SJSA1 (cell line): ENCODE measurements around the gene TNFSF13B. TPM values are rescaled to one million over a fixed set of nuclear protein-coding genes. Genes with fewer than 3 reads are reported as not detected.
"Not testable (repeated sequence)": the region's sequence is repeated elsewhere in the genome, so short reads cannot be mapped to it uniquely, and the experiment has no call there.

Experiments used
- DNase-seq, 2 experiments: peaks; one replicate each; pipeline ENCODE4 v3.0.0-alpha.2; 2015 to 2020; ENCODE audit warnings: low spot score in 2 of 2, low read depth in 1 of 2
- H3K27ac ChIP-seq: fragments of 250-450 bp; sonication (Bioruptor Pico); 2 replicates; pipeline ENCODE4 v1.5.1; 2020; ENCODE audit warnings: mild to moderate bottlenecking, moderate library complexity
- H3K27me3 ChIP-seq: fragments of 250-450 bp; sonication (Bioruptor Pico); replicated peaks from 2 replicates; pipeline ENCODE4 v1.5.1; 2020; ENCODE audit warnings: mild to moderate bottlenecking, moderate library complexity
- H3K36me3 ChIP-seq: fragments of 250-450 bp; sonication (Bioruptor Pico); 2 replicates; pipeline ENCODE4 v1.5.1; 2020; ENCODE audit warnings: mild to moderate bottlenecking
- H3K4me1 ChIP-seq: fragments of 250-450 bp; sonication (Bioruptor Pico); replicated peaks from 2 replicates; pipeline ENCODE4 v1.6.1; 2021; ENCODE audit warnings: mild to moderate bottlenecking
- H3K4me3 ChIP-seq: fragments of 250-450 bp; sonication (Bioruptor Pico); 2 replicates; pipeline ENCODE4 v1.5.1; 2020; ENCODE audit warnings: mild to moderate bottlenecking
- H3K9me3 ChIP-seq: fragments of 250-450 bp; sonication (Bioruptor Pico); replicated peaks from 2 replicates; pipeline ENCODE4 v1.5.1; 2020; ENCODE audit warnings: mild to moderate bottlenecking
- total RNA-seq: library from RNA; depleted of rRNA; stranded (reverse); fragments of >200 nt; shearing (Covaris generic); gene quantifications from 2 replicates; pipeline ENCODE4 v1.2.3, GENCODE V29; 2014

Gene TNFSF13B
- total RNA-seq, 1 experiment from 2014 or later = 0.11 TPM

GRCh38 chr13:108305655-108306054 lies 36.1 kb downstream of the TNFSF13B start:
- H3K27me3 ChIP-seq = 0 out of 2 replicates have a peak, but pooled peaks cover 4% of the 10 kb centered on the region
- no peak overlapping the region for H3K27ac ChIP-seq
- H3K4me1 ChIP-seq = no peaks in the 10 kb centered on the region
- no peak overlapping the region for H3K4me3 ChIP-seq
- DNase-seq = no peak
- no peaks in the 10 kb centered on the region for H3K9me3 ChIP-seq
- no peaks in the 10 kb centered on the region for H3K36me3 ChIP-seq

- no peaks in the 10 kb centered on the region for H3K4me1 ChIP-seq
- DNase-seq = no peak
- H3K27ac ChIP-seq = no peak overlapping the region
Measured at GRCh38 chr13:108306860-108307259, 37.3 kb downstream of the TNFSF13B start.

DNA sequence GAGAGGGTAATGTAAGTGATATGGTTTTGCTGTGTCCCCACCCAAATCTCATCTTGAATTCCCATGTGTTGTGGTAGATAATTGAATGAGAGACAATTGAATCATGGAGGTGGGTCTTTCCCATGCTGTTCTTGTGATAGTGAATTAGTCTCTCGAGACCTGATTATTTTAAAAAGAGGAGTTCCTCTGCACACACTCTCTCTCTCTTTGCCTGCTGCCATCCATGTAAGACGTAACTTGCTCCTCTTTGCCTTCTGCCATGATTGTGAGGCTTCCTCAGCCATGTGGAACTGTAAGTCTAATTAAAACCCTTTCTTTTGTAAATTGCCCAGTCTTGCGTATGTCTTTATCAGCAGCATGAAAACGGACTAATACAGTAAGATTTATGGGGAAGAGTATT lies 42.1 kb downstream of the TNFSF13B start:
- not testable (repeated sequence) for H3K36me3 ChIP-seq, DNase-seq, H3K4me3 ChIP-seq, H3K27me3 ChIP-seq, H3K4me1 ChIP-seq, H3K27ac ChIP-seq, H3K9me3 ChIP-seq

More at GRCh38 chr13:108306860-108307259, 37.3 kb downstream of the TNFSF13B start:
- H3K9me3 ChIP-seq = no peaks in the 10 kb centered on the region
- no peak overlapping the region for H3K4me3 ChIP-seq
- H3K36me3 ChIP-seq = no peaks in the 10 kb centered on the region
- peaks cover 4% of the 10 kb centered on the region; the same call in 1 of the 2 replicates for H3K27me3 ChIP-seq

- no peak overlapping the region for H3K27ac ChIP-seq
- no peak for DNase-seq
Measured at GRCh38 chr13:108313382-108313781, 43.9 kb downstream of the TNFSF13B start.

DNA sequence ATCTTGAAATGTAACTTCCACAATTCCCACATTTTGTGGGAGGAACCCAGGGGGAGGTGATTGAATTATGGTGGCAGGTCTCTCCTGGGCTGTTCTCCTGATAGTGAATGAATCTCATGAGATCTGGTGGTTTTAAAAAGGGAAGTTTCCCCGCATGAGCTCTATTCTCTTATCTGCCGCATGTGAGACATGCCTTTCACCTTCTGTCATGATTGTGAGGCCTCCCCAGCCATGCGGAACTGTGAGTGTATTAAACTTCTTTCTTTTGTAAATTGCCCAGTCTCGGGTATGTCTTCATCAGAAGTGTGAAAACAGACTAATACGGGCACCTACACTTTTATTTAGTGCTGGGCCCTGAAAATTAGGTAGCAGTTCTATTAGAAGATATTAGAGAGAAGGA lies 45.8 kb downstream of the TNFSF13B start:
- no peaks in the 10 kb centered on the region for H3K4me1 ChIP-seq
- DNase-seq = no peak
- H3K9me3 ChIP-seq = peaks cover 8% of the 10 kb centered on the region; the same call in 1 of the 2 replicates
- H3K36me3 ChIP-seq = no peaks in the 10 kb centered on the region
- H3K4me3 ChIP-seq = no peak overlapping the region
- peaks cover 6% of the 10 kb centered on the region for H3K27me3 ChIP-seq
- no peak overlapping the region for H3K27ac ChIP-seq

More at GRCh38 chr13:108313382-108313781, 43.9 kb downstream of the TNFSF13B start:
- Histone ChIP-seq H3K9me3 (peaks cover 8% of the 10 kb centered on the region; the same call in 1 of the 2 replicates), H3K4me3 (no peak overlapping the region), H3K27me3 (peaks cover 6% of the 10 kb centered on the region), H3K36me3 (no peaks in the 10 kb centered on the region), H3K4me1 (no peaks in the 10 kb centered on the region)

DNA sequence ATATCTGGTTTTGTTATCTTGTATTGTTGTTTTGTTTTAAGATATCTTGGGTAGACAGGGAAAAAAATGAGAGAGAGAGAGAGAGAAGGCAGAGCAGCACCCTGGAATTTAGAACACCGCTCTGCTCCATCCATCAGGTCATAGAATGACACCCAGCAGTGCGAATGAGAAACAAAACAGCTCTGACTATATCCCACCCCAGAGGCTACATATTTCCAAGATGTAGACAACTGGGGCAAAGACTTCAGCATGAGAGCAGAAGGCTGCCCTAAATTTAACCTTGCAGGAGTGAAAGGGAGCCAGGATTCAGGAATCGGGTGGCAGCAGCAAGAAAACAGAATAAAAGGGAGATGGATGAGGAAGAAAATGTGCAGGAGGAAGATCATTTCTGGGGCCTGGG lies 46.5 kb downstream of the TNFSF13B start:
- Histone ChIP-seq H3K36me3 (no peaks in the 10 kb centered on the region), H3K27ac (no peak overlapping the region), H3K9me3 (peaks cover 8% of the 10 kb centered on the region; the same call in 1 of the 2 replicates), H3K27me3 (peaks cover 8% of the 10 kb centered on the region), H3K4me3 (no peak overlapping the region), H3K4me1 (no peaks in the 10 kb centered on the region)
- DNase-seq = no peak

DNA sequence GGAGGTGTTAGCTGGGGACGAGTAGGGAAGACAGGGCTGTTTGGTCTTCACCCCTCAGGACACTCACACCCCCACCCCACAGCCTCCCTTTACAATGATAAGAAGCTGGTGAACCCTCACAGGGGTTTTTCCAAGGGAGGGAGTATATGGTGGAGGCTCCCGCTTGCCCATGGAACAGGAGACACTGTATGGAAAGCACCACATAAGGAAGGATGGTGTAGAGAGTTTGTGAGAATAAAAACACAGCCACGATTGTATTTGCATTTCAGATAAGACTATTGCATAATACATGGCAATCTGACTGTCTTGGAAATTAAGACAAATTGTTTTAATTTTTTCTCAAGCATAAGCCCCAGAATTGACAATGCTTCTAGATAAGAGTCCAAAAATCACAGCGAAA lies 46.9 kb downstream of the TNFSF13B start:
- Histone ChIP-seq H3K27me3 (peaks cover 10% of the 10 kb centered on the region), H3K4me3 (no peak overlapping the region), H3K9me3 (peaks cover 8% of the 10 kb centered on the region; the same call in 1 of the 2 replicates), H3K27ac (no peak overlapping the region), H3K4me1 (no peaks in the 10 kb centered on the region), H3K36me3 (no peaks in the 10 kb centered on the region)
- no peak for DNase-seq

DNA sequence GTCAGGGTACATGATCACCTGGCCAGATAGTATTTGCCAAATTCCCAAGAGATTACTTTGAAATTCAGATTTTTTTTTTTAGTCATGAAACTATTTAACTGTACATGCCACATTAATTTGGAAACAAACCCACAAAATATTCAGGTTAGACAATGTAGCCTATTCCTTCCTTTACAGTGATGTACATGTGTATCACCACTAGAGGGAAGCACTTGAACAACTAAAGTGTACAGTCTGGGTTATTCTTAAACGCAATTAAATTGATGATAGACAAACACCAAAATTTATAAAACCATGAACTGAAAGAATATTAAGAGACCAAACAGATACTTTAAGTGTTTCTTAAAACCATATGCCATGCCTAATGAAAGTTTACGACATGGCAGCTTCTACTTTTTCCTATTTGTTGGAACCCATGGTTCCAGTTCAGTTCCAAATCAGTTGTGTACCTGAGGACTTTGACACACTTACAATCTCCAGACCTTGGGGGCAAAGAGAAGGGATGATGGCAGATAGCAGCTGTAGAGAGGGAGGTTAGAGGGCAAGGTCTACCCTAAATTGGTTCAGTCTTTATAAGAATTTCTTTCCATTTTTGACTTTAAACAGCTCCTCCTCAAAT lies 52.8 kb downstream of the TNFSF13B start:
- Histone ChIP-seq H3K27ac (no peak overlapping the region), H3K4me3 (no peak overlapping the region), H3K36me3 (no peaks in the 10 kb centered on the region), H3K4me1 (no peaks in the 10 kb centered on the region), H3K9me3 (no peaks in the 10 kb centered on the region), H3K27me3 (peaks cover 33% of the 10 kb centered on the region)
- peak in 1 of 2 experiments; percentile 62 for DNase-seq

- no peak overlapping the region for H3K27ac ChIP-seq
- no peak for DNase-seq
- H3K9me3 ChIP-seq = no peaks in the 10 kb centered on the region
- H3K27me3 ChIP-seq = peaks cover 40% of the 10 kb centered on the region
- no peaks in the 10 kb centered on the region for H3K4me1 ChIP-seq
- H3K36me3 ChIP-seq = no peaks in the 10 kb centered on the region
- no peak overlapping the region for H3K4me3 ChIP-seq
Measured at GRCh38 chr13:108323031-108323430, 53.5 kb downstream of the TNFSF13B start.

DNA sequence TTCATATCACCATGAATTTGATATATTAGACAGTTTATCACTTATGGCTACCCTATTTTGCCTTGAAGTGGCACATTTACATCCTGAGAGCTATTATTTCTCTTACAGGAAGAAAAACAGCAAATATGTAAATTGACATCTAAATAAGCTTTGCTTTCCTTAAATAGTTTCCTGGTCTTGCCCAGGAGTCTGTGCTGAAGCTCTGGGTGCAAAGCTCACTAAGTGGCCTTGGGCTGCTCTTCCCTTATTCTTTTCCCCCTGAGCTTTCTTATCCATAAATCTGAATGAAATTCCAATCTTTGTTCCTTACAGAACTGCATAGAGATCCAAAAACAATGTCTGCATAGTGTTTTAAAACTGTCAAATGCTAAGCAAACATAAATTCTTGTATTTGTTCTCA lies 56.3 kb downstream of the TNFSF13B start:
- no peak for DNase-seq
- H3K4me1 ChIP-seq = no peaks in the 10 kb centered on the region
- no peaks in the 10 kb centered on the region for H3K36me3 ChIP-seq
- peaks cover 48% of the 10 kb centered on the region for H3K27me3 ChIP-seq
- H3K27ac ChIP-seq = no peak overlapping the region
- no peak overlapping the region for H3K4me3 ChIP-seq
- no peaks in the 10 kb centered on the region for H3K9me3 ChIP-seq

DNA sequence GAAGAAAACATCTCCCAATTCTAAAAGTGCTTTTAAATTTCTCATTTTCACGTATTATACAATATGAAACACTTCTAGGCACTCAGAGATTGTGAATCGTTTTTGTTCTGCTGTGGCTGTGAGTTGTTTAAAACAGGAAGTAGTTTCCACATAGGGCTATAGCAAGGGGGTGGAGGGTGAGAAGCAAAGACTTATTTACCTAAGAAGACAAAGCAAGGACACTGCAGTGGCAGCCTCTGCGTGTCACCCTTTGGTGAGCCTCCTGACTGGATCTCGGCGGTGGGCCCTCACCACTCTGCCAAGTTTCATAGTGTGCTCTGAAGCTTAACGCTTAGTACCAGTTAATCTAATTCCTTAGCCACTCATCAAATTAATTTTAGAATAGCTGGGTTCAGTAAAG lies 56.8 kb downstream of the TNFSF13B start:
- Histone ChIP-seq H3K27ac (no peak overlapping the region), H3K9me3 (no peaks in the 10 kb centered on the region), H3K36me3 (no peaks in the 10 kb centered on the region), H3K4me3 (no peak overlapping the region), H3K4me1 (no peaks in the 10 kb centered on the region), H3K27me3 (peaks cover 47% of the 10 kb centered on the region)
- DNase-seq = no peak

- H3K9me3 ChIP-seq = no peaks in the 10 kb centered on the region
- no peaks in the 10 kb centered on the region for H3K36me3 ChIP-seq
- H3K4me3 ChIP-seq = no peak overlapping the region
- no peak for DNase-seq
- H3K27me3 ChIP-seq = peaks cover 52% of the 10 kb centered on the region
- H3K27ac ChIP-seq = no peak overlapping the region
- H3K4me1 ChIP-seq = no peaks in the 10 kb centered on the region
Measured at GRCh38 chr13:108328848-108329247, 59.3 kb downstream of the TNFSF13B start.

DNA sequence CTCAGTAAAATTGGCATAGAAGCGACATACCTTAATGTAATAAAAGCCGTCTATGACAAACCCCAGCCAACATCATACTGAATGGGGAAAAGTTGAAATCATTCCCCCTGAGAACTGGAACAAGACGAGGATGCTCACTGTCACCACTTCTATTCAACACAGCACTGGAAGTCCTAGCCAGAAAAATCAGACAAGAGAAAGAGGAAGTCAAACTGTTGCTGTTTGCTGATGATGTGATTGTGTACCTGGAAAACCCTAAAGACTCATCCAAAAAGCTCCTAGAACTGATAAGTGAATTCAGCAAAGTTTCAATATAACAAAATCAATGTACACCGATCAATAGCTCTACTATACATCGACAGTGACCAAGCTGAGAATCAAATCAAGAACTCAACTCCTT lies 63.3 kb downstream of the TNFSF13B start:
- H3K36me3 ChIP-seq = no peaks in the 10 kb centered on the region
- DNase-seq = no peak
- H3K9me3 ChIP-seq = no peaks in the 10 kb centered on the region
- peaks cover 37% of the 10 kb centered on the region for H3K27me3 ChIP-seq
- no peaks in the 10 kb centered on the region for H3K4me1 ChIP-seq
- no peak overlapping the region for H3K27ac ChIP-seq
- no peak overlapping the region for H3K4me3 ChIP-seq

GRCh38 chr13:108342369-108343289 lies 73.1 kb downstream of the TNFSF13B start:
- H3K27me3 ChIP-seq = peaks cover 49% of the 10 kb centered on the region
- H3K27ac ChIP-seq = no peak overlapping the region
- DNase-seq = peak in 1 of 2 experiments; percentile 40

More at GRCh38 chr13:108342369-108343289, 73.1 kb downstream of the TNFSF13B start:
- no peaks in the 10 kb centered on the region for H3K9me3 ChIP-seq
- H3K4me1 ChIP-seq = no peaks in the 10 kb centered on the region
- H3K36me3 ChIP-seq = no peaks in the 10 kb centered on the region
- no peak overlapping the region for H3K4me3 ChIP-seq
